ENCODE measurements around the gene TMEM184A.

GRCh38 chr7:1512781-1513656 is 43.0 kb downstream of the TMEM184A start:
- no peak for TF ChIP-seq CTCF (IDR thresholded peaks at IDR 0.05; ENCODE audit: poor library complexity)
- no peak for TF ChIP-seq EZH2phosphoT487 (IDR thresholded peaks at IDR 0.05; ENCODE audit: low read depth, severe bottlenecking, unreplicated experiment)
- no peak for TF ChIP-seq EZH2 (IDR thresholded peaks at IDR 0.05; ENCODE audit: borderline replicate concordance)

Data from hepatocyte (in vitro differentiated cells).